Islet of Langerhans (tissue), 1 donor: ENCODE data around the gene RGCC.
"Not testable (repeated sequence)": the region's sequence is repeated elsewhere in the genome, so short reads cannot be mapped to it uniquely, and the experiment has no call there.

Source experiments
- FAIRE-seq: peaks from one replicate; lab custom pipeline; 2011; peaks lifted over from hg19 to GRCh38; lab: Jason Lieb, UNC

RGCC gene

DNA sequence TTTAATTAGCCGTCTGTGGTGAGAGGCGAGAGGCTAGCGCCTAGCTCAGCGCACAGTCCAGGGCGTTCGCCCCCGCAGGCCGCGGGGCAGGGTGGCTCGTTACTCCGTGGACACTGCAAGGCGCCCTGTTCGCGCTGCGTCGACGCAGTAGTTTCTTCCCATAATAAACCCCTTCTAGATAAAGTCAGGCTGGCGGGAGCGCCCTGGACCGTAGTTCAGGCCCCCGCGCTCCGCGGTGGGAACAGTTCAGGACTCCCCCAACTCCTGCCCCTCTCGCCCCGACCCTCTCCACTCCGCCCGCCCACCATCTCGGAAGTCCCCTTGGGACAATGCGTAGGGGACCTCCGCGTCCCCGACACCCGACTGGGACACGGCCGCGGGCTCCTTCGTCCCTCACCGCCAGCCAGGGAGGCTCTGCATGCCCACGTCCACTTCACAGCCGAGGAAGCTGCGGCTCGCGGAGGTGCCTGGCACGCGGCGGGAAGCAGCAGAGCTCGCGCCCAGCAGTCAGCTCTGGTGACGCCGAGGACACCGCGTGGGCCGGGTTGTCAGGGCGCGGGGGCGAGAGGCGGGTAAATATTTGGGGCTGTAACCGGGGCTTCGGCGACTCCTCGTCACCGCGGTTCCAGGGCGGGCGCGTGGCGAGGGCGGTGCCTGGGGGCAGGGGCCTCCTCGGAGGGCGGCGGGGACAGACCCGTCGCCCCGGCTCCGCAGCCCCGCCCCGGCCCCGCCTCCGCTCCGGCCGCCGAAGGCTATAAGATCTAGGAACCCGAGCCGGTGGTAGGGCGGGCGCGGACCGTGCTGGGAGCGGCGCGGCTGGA is at the start of gene RGCC:
Gene RGCC (plus strand): TSS at position 783 of the 821 bp plus-strand sequence. CDS start 158 bp downstream, outside the sequence.
- FAIRE-seq = no peak

- FAIRE-seq = no peak
These were observed 49.2 kb upstream of the RGCC start for GRCh38 chr13:41408121-41408520.

GRCh38 chr13:41408746-41409145 is 48.6 kb upstream of the RGCC start:
- FAIRE-seq = no peak

DNA sequence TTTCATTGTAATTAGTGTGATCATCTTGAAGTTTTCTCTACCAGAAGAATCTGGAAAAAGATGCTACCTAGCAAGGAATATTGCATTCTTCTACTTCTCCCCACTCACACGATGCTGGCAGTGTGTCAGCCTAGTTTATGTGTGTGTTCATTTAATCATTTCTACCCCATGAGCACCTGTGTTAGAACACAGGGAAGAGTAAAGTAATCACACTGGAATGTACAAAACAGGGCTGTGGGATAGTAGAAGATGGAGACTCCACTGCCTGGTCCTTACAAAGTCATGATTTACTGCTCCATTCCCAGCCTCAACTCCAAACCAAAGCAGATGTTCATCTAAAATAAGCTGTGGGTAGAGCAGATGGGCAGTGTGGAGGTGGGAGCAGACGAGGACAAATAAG is 47.7 kb upstream of the RGCC start:
- FAIRE-seq = no peak

DNA sequence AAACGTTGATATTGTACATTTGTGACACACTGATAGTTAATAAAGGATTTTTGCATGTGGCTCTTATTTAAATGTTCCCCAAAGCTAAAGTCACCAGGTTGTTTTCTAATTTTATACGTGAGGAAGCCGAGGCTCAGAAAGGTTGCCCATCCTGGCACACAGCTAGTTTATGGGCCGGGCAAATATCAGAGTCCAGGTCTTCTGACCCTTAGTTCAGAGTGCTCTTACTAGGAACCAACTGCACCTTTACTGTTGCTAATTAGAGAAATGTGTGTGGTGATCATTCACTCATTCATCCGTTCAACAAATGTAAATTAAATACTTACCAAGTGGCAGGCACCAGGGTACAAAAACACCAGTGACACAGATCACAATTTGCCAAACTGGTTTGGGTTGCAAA is 46.3 kb upstream of the RGCC start:
- no peak for FAIRE-seq

DNA sequence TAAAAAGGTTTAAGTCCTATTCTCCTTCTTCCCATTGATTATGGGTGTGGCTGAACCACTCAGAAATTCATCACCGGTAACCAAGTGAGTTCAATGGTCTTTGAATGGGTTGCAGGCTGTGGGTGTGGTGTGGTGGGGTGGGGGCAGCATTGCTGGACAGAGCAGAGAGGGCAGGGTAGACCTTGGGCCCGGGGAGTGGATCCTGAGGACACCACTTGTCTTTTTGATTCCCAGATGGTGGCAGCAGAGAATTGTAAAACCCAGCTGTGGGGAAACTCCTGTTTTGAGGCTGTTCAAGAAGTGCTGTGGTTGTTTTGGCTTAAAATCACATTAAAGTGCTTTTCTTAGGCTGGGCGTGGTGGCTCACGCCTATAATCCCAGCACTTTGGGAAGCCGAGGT is 45.8 kb upstream of the RGCC start:
- FAIRE-seq = no peak

DNA sequence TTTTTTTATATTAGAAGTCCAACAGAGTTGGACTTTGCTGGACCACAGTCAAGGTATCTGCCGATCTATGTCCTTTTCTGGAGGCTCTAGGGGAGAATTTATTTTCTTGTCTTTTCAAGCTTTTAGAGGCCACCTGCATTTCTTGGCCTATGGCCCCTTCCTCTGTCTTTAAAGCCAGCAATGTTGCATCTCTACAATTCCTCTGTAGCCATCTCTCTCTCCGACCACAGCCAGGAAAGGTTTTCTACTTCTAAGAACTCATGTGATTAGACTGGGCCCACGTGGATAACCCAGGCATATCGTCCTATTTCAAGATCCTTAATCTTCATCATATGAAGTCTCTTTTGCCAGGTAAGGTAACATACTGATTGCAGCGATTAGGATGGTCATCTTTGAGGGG is 43.5 kb upstream of the RGCC start:
- no peak for FAIRE-seq

DNA sequence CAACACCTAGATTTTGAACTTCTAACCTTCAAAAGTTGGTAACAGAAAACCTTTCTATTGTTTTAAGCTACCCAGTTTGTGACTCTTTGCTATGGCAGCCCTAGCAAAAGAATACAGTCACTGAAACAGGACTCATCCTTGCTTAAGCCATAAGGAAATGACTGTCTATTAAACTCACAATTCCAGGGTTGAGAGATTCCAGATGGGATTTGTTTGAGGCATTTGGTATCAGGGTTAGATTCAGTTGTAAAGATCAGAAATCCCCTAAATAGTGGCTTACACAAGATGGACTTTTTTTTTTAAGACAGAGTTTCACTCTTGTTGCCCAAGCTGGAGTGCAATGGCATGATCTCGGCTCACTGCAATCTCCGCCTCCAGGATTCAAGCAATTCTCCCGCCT is 41.1 kb upstream of the RGCC start:
- no peak for FAIRE-seq

GRCh38 chr13:41418027-41418426 is 39.3 kb upstream of the RGCC start:
- no peak for FAIRE-seq

GRCh38 chr13:41418731-41419130 is 38.6 kb upstream of the RGCC start:
- no peak for FAIRE-seq

GRCh38 chr13:41419206-41419605 is 38.1 kb upstream of the RGCC start:
- no peak for FAIRE-seq

GRCh38 chr13:41420146-41420545 is 37.2 kb upstream of the RGCC start:
- no peak for FAIRE-seq

- FAIRE-seq = not testable (repeated sequence)
These were observed 36.0 kb upstream of the RGCC start for GRCh38 chr13:41421330-41421729.

DNA sequence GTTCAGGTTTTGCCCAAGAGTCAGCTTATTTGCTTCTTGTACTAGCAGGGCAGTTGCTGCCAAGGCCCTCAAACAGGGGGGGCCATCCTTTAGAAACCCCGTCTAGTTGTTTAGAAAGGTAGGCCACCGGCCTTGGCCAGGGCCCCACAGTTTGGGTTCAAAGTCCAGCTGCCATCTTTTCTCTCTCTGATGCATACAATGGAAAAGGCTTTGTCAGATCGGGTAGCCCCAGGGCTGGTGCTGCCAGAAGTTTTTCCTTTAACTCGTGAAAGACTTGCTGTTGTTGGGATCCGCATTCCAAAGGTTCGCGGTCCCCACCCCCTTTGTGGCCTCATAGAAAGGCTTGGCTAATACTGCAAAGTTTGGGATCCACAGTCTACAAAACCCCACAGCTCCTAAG is 35.4 kb upstream of the RGCC start:
- FAIRE-seq = not testable (repeated sequence)

DNA sequence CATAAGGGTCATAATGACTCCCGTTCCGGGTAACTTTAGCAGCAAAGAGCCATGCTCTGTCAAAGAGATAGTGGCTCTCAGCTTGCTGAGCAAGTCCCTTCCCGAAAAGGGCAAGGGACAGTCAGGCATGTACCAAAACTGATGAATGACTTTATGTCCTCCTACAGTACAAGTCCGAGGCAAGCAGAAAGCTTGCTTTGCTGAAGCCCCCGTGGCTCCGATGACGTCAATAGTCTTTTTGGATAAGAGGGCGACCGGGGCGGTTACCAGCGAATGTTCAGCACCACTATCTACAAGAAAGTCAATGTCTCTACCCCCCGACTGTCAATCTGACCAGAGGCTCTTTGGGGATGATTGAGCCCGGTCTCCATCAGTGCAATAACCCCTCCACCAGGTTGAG is 34.1 kb upstream of the RGCC start:
- FAIRE-seq = not testable (repeated sequence)

DNA sequence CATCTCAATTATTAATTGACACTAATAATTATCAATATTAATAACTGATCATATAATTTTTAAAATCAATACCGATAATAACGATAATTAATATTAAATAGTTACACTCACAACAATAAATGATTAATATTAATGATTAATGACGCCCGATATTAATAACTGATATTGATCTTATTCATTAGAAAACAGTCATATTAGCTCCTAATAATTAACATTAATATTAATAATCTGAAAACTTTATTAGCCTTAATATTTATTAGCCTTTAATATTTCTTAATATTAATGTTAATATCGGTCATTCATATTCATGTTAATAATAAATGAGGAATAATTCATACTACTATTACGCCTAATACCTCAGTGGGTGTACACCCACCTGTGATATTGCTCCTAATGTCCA is 32.7 kb upstream of the RGCC start:
- FAIRE-seq = not testable (repeated sequence)

DNA sequence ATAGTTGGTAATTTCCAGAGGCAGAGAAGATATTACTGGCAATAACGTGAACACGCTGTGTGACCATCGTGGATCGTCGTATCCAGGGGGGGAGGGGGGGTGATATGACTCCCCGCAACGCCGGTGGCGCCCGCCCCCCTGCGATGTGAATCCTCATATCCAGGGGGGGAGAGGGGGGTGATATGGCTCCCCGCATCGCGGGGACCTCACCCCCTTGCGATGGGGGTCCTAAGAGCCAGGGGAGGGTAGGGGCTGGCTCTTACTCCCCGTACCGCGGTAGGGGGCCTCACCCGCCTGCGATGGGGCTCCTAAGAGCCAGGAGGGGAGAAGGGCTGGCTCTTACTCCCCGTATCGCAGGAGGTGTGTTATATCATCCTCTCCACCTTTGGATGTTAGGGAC is 31.3 kb upstream of the RGCC start:
- FAIRE-seq = no peak

- FAIRE-seq = no peak
These were observed 29.7 kb upstream of the RGCC start for GRCh38 chr13:41427666-41428065.

DNA sequence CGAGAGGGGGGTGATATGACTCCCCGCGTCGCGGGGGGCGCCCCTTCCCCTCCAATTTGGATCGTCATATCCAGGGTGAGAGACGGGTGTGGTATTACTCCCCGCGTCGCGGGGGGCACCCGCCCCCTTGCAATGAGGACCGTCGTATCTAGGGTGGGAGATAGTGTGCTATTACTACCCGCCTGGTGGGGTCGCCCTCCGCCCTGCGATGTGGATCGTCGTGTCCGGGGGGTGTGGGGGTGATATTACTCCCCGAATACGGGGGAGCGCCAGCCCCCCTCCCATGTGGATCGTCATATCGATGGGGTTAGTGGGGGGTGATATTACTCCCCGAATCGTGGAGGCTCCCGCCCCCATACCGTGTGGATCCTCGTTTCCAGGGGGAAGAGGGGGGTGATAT is 29.2 kb upstream of the RGCC start:
- FAIRE-seq = no peak

DNA sequence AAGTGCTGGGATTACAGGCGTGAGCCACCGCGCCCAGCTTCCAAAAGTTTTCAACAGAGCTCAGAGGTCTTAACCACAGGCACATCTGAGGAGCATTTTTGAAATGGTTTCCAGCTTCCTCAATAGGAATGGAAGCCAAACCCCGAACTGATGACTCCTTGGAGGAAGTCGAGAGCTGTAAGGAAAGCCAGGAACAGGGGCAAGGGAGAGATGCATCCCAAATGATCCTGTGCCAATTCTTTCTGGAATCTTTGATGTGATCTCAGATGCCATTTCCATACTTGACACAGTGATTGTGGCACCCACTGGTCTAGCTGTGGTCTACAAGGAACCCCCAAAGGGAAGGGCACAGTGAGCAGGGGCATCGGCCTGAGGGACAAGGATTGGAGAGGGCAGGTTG is 23.3 kb upstream of the RGCC start:
- FAIRE-seq = not testable (repeated sequence)

DNA sequence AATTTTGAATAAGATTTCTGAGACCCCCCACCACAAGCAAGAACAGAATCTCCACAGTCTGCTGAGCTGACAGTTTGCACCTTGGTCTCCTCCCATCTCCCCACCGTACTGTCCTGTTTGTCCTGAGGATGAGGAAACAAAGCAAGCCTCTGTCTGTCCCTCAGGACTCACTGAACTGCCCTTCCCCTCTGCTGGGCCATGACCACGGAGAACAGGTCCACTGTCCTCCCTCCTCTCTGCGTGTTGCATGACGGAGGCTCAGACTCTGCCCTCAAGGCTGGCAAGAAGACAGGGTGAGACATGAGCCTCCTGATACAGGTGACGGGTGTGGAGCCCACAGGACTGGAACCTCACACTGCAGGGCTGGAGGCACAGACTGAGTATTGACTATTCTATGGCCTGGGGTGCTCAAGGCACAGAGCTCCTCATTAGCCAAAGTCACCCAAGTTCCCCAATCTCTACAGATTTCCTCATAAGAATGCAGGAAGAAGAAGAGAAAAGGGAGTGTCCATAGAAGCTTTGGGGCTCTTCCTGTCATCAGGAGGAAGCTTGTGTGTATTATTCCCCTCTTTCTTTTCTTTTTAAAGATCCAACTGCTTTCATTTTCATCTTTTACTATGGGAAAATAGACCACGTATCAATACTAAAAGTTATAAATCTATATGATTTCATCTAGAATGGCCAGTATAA is 22.4 kb upstream of the RGCC start:
- FAIRE-seq = no peak

DNA sequence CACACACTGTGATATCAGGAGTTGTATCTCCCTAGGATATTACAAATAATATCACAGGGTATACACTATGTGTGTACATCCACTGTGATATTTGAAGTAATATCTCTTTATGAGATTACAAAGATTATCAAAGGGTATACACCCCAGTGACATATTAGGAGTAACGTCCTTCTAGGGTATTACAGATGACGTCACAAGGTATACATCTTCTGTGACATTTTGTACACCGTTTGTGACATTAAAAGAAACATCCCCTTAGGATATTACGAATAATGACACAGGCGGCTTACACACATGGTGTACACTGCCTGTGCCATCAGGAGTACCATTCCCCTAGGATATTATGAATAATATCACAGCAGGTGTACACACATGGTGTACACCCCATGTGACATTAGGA is 13.4 kb upstream of the RGCC start:
- FAIRE-seq = no peak

DNA sequence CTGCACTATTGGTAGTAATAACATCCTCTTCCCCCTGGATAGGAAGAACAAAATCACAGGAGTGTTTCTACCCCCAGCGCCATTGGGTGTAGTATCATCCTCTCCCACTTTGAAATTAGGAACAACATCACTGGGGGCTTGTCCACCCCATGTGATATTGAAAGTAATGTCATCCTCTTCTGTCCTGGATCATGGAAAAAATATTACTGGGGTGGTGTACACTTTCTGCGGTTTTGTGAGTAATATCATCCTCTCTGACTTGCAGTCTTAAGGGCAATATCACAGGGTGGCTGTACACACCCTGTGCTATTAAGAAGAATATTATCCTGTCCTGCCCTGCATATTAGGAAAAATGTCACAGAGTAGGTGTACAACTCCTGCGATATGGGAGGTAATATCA is 4.9 kb upstream of the RGCC start:
- no peak for FAIRE-seq

DNA sequence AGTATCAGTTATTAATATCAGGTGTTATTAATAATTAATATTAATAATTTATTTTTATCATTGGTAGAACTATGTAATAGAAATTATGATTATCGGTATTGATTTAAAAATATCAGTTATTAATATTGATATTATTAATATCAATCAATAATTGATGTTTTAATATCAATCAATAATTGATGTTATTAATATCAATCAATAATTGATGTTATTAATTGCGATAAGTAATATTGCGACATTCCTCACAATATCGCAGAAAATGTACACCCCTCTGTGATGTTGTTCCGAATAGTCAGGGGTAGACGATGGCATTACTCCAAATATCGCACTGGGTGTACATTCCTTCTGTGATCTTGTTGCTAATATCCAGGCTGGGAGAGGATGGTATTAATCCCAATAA is 3.7 kb upstream of the RGCC start:
- FAIRE-seq = no peak
